HEK293 (cell line): ENCODE results near the gene SLIT2.

Experiments
- CTCF ChIA-PET: fragments of 350-600 bp; formaldehyde crosslinking; extraction: SDS; loops from one replicate; lab custom pipeline; 2021; ENCODE audit warnings: antibody characterized with exemption; lab: Yijun Ruan, JAX
- POLR2A ChIA-PET: fragments of 300-600 bp; formaldehyde crosslinking; extraction: SDS; loops from one replicate; lab custom pipeline; 2020; ENCODE audit warnings: antibody characterized with exemption, inconsistent platforms; lab: Yijun Ruan, JAX
- H3K27ac ChIP-seq: fragments of 200-500 bp; sonication (Bioruptor generic); 2 replicates; pipeline ENCODE4 v1.5.1; 2014; ENCODE audit warnings: low read depth, low read length, control low read depth, inconsistent platforms; ENCODE audit errors: extremely low read depth
- H3K36me3 ChIP-seq, 2 experiments: fragments of 200-500 bp in 1 of 2; sonication (Bioruptor generic) in 1 of 2; 1 replicate in 1 of 2; 2 replicates in 1 of 2; pipeline ENCODE4 v1.5.1; 2014 to 2017; ENCODE audit warnings: inconsistent platforms in 2 of 2, low read length in 2 of 2; ENCODE audit not compliant: control insufficient read depth in 2 of 2, insufficient read depth in 1 of 2
- H3K4me1 ChIP-seq: fragments of 200-500 bp; sonication (Bioruptor generic); 2 replicates; pipeline ENCODE4 v1.5.1; 2014; ENCODE audit warnings: mild to moderate bottlenecking, low read length, inconsistent platforms; ENCODE audit not compliant: control insufficient read depth, insufficient read depth
- H3K4me3 ChIP-seq: 2 replicates; pipeline ENCODE4 v1.5.1; 2011; ENCODE audit warnings: low read depth, mild to moderate bottlenecking, control low read depth, low read length, moderate library complexity
- H3K9me3 ChIP-seq: fragments of 200-500 bp; sonication (Bioruptor generic); 2 replicates; pipeline ENCODE4 v1.5.1; 2014; ENCODE audit warnings: low read depth, low read length, inconsistent platforms; ENCODE audit not compliant: control insufficient read depth, insufficient read depth
- EGR2 ChIP-seq: fragments of 450-650 bp; formaldehyde crosslinking; IDR thresholded peaks from 2 replicates; pipeline ENCODE4 v1.5.1; 2016; ENCODE audit warnings: low read depth, missing biosample characterization, missing genetic modification characterization
- GLIS1 ChIP-seq: fragments of 450-650 bp; formaldehyde crosslinking; IDR thresholded peaks from 2 replicates; pipeline ENCODE4 v1.5.1; 2016; ENCODE audit warnings: missing biosample characterization, missing genetic modification characterization
- GLIS2 ChIP-seq: fragments of 450-650 bp; formaldehyde crosslinking; IDR thresholded peaks from 2 replicates; pipeline ENCODE4 v1.5.1; 2016; ENCODE audit warnings: missing biosample characterization, missing genetic modification characterization
- KLF8 ChIP-seq: fragments of 450-650 bp; formaldehyde crosslinking; IDR thresholded peaks from 2 replicates; pipeline ENCODE4 v1.5.1; 2016; ENCODE audit warnings: missing biosample characterization, missing genetic modification characterization
- MYNN ChIP-seq: fragments of 450-650 bp; formaldehyde crosslinking; IDR thresholded peaks from 2 replicates; pipeline ENCODE4 v1.5.1; 2016; ENCODE audit warnings: missing biosample characterization, missing genetic modification characterization, borderline replicate concordance
- REPIN1 ChIP-seq: fragments of 450-650 bp; formaldehyde crosslinking; IDR thresholded peaks from 2 replicates; pipeline ENCODE4 v1.5.1; 2017; ENCODE audit warnings: missing biosample characterization, missing genetic modification characterization, low read depth
- SCRT1 ChIP-seq: fragments of 450-650 bp; formaldehyde crosslinking; IDR thresholded peaks from 2 replicates; pipeline ENCODE4 v1.5.1; 2016; ENCODE audit warnings: missing biosample characterization, missing genetic modification characterization, borderline replicate concordance
- SP2 ChIP-seq: fragments of 450-650 bp; formaldehyde crosslinking; IDR thresholded peaks from 2 replicates; pipeline ENCODE4 v1.5.1; 2016; ENCODE audit warnings: missing biosample characterization, missing genetic modification characterization
- SP3 ChIP-seq: fragments of 450-650 bp; formaldehyde crosslinking; IDR thresholded peaks from 2 replicates; pipeline ENCODE4 v1.5.1; 2016; ENCODE audit warnings: missing biosample characterization, missing genetic modification characterization
- ZNF121 ChIP-seq: fragments of 450-650 bp; formaldehyde crosslinking; IDR thresholded peaks from 2 replicates; pipeline ENCODE4 v1.5.1; 2016; ENCODE audit warnings: missing biosample characterization, missing genetic modification characterization
- ZNF133 ChIP-seq: fragments of 450-650 bp; formaldehyde crosslinking; IDR thresholded peaks from 2 replicates; pipeline ENCODE4 v1.5.1; 2016; ENCODE audit warnings: missing biosample characterization, missing genetic modification characterization
- ZNF16 ChIP-seq: fragments of 450-650 bp; formaldehyde crosslinking; IDR thresholded peaks from 2 replicates; pipeline ENCODE4 v1.5.1; 2016; ENCODE audit warnings: low read depth, missing biosample characterization, missing genetic modification characterization
- ZNF239 ChIP-seq: fragments of 450-650 bp; formaldehyde crosslinking; IDR thresholded peaks from 2 replicates; pipeline ENCODE4 v1.5.1; 2016; ENCODE audit warnings: missing biosample characterization, missing genetic modification characterization
- ZNF354C ChIP-seq: fragments of 450-650 bp; formaldehyde crosslinking; IDR thresholded peaks from 2 replicates; pipeline ENCODE4 v1.5.1; 2016; ENCODE audit warnings: missing biosample characterization, missing genetic modification characterization, low read depth, borderline replicate concordance
- ZNF423 ChIP-seq: fragments of 450-650 bp; formaldehyde crosslinking; IDR thresholded peaks from 2 replicates; pipeline ENCODE4 v1.5.1; 2016; ENCODE audit warnings: missing biosample characterization, missing genetic modification characterization
- ZNF558 ChIP-seq: fragments of 450-650 bp; formaldehyde crosslinking; IDR thresholded peaks from 2 replicates; pipeline ENCODE4 v1.5.1; 2016; ENCODE audit warnings: missing biosample characterization, missing genetic modification characterization
- ZNF560 ChIP-seq: fragments of 450-650 bp; formaldehyde crosslinking; IDR thresholded peaks from 2 replicates; pipeline ENCODE4 v1.5.1; 2017; ENCODE audit warnings: missing biosample characterization, missing genetic modification characterization, borderline replicate concordance
- ZNF585B ChIP-seq: fragments of 450-650 bp; formaldehyde crosslinking; IDR thresholded peaks from 2 replicates; pipeline ENCODE4 v1.5.1; 2016; ENCODE audit warnings: missing biosample characterization, missing genetic modification characterization
- ZNF600 ChIP-seq: fragments of 450-650 bp; formaldehyde crosslinking; IDR thresholded peaks from 2 replicates; pipeline ENCODE4 v1.5.1; 2016; ENCODE audit warnings: missing biosample characterization, missing genetic modification characterization
- ZNF658 ChIP-seq: fragments of 450-650 bp; formaldehyde crosslinking; IDR thresholded peaks from 2 replicates; pipeline ENCODE4; 2016; ENCODE audit warnings: missing biosample characterization, missing genetic modification characterization
- ZNF701 ChIP-seq: fragments of 450-650 bp; formaldehyde crosslinking; IDR thresholded peaks from 2 replicates; pipeline ENCODE4 v1.5.1; 2016; ENCODE audit warnings: missing biosample characterization, missing genetic modification characterization
- ZNF707 ChIP-seq: fragments of 450-650 bp; formaldehyde crosslinking; IDR thresholded peaks from 2 replicates; pipeline ENCODE4 v1.5.1; 2016; ENCODE audit warnings: missing biosample characterization, missing genetic modification characterization
- ZNF76 ChIP-seq: fragments of 450-650 bp; formaldehyde crosslinking; IDR thresholded peaks from 2 replicates; pipeline ENCODE4; 2016; ENCODE audit warnings: low read depth, missing biosample characterization, missing genetic modification characterization, borderline replicate concordance
- ZNF791 ChIP-seq: fragments of 450-650 bp; formaldehyde crosslinking; IDR thresholded peaks from 2 replicates; pipeline ENCODE4 v1.5.1; 2016; ENCODE audit warnings: missing biosample characterization, missing genetic modification characterization
- TF ChIP-seq, protein P1 (sequence below): fragments of 450-650 bp; formaldehyde crosslinking; optimal IDR thresholded peaks from 2 replicates; pipeline ENCODE3; 2016; ENCODE audit warnings: missing biosample characterization, mild to moderate bottlenecking, missing genetic modification characterization
- TF ChIP-seq, protein P2 (sequence below): fragments of 450-650 bp; formaldehyde crosslinking; IDR thresholded peaks from 2 replicates; pipeline ENCODE4 v1.5.1; 2016; ENCODE audit warnings: missing biosample characterization, missing genetic modification characterization
- TF ChIP-seq, protein P3 (sequence below): fragments of 450-650 bp; formaldehyde crosslinking; IDR thresholded peaks from 2 replicates; pipeline ENCODE4; 2016; ENCODE audit warnings: missing biosample characterization, missing genetic modification characterization
- TF ChIP-seq, protein P4 (sequence below): fragments of 450-650 bp; formaldehyde crosslinking; IDR thresholded peaks from 2 replicates; pipeline ENCODE4 v1.5.1; 2016; ENCODE audit warnings: missing biosample characterization, missing genetic modification characterization
- TF ChIP-seq, protein P5 (sequence below): fragments of 450-650 bp; formaldehyde crosslinking; IDR thresholded peaks from 2 replicates; pipeline ENCODE4 v1.5.1; 2016; ENCODE audit warnings: missing biosample characterization, missing genetic modification characterization
- TF ChIP-seq, protein P6 (sequence below): fragments of 450-650 bp; formaldehyde crosslinking; IDR thresholded peaks from 2 replicates; pipeline ENCODE4 v1.5.1; 2016; ENCODE audit warnings: missing biosample characterization, missing genetic modification characterization

SLIT2 gene

DNA sequence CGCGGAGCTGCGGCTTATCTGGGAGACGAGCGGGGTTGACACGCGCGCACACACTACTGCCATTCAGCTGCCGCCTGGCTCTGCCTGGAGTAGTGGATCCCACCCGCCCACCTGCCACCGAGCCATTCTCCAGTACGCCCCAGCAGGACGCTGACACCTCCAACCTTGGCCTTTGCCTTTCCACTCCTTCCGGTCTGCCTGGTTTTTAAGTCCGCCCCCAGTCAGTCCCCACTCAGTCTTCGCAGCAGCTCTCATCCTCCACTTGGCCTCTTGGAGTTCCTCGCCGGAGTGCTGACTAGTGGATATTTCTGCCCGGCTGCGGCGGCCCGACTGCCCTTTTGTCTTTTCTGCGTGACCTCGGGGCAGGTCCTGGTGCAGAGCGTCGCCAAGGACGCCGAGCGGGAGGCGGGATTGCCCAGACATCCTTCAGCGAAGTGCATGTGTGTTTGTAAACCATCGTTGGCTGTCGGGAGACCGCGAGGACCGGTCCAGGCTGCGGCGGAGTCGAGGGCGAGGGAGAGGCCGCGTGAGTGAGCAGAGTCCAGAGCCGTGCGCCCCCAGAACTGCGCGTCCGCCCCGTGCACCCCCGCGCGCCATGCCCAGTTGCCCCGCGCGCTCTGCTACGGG, 1.1 kb downstream of the SLIT2 start:
- Histone ChIP-seq H3K36me3 (peaks cover 0 to 51% of the 10 kb centered on the region in 2 experiments; a peak in 1 of 3 replicates), H3K4me1 (0 out of 2 replicates have a peak, but pooled peaks cover 3% of the 10 kb centered on the region), H3K4me3 (peak overlapping the region; percentile 84), H3K9me3 (no peaks in the 10 kb centered on the region), H3K27ac (peak overlapping the region; percentile 94)
- POLR2A ChIA-PET, result interaction anchor here (1.1 to 3.6 kb wide), 13 partner anchors 12 to 433 kb away, joined by 3 to 26 read pairs (median 3); no protein-coding TSS in a partner anchor
- CTCF ChIA-PET, result no interaction called here
- TF ChIP-seq ZNF658 (tag by site-specific recombination) (no peak), ZNF560 (tag by site-specific recombination) (no peak), ZNF791 (no peak), REPIN1 (tag by site-specific recombination) (no peak), ZNF585B (no peak), SP3 (tag by site-specific recombination) (0 out of 2 replicates have a peak, but pooled peaks have one; percentile 11), ZNF423 (tag by site-specific recombination) (no peak), SP2 (peak; percentile 42), ZNF558 (tag by site-specific recombination) (no peak), GLIS2 (tag by site-specific recombination) (0 out of 2 replicates have a peak, but pooled peaks have one; percentile 2), ZNF354C (tag by site-specific recombination) (no peak), GLIS1 (tag by site-specific recombination) (no peak), ZNF16 (tag by site-specific recombination) (no peak), ZNF121 (tag by site-specific recombination) (no peak), SCRT1 (tag by site-specific recombination) (peak; percentile 50; the same call in 1 of the 2 replicates), EGR2 (tag by site-specific recombination) (peak; percentile 83), ZNF701 (tag by site-specific recombination) (no peak), MYNN (no peak), ZNF133 (tag by site-specific recombination) (no peak), ZNF600 (tag by site-specific recombination) (no peak), ZNF76 (peak; percentile 73; the same call in 1 of the 2 replicates), KLF8 (tag by site-specific recombination) (no peak), ZNF239 (tag by site-specific recombination) (no peak), ZNF707 (tag by site-specific recombination) (no peak)
- TF ChIP-seq, protein P1, sequence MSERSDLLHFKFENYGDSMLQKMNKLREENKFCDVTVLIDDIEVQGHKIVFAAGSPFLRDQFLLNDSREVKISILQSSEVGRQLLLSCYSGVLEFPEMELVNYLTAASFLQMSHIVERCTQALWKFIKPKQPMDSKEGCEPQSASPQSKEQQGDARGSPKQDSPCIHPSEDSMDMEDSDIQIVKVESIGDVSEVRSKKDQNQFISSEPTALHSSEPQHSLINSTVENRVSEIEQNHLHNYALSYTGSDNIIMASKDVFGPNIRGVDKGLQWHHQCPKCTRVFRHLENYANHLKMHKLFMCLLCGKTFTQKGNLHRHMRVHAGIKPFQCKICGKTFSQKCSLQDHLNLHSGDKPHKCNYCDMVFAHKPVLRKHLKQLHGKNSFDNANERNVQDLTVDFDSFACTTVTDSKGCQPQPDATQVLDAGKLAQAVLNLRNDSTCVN, result peak; percentile 86
- TF ChIP-seq, protein P2, sequence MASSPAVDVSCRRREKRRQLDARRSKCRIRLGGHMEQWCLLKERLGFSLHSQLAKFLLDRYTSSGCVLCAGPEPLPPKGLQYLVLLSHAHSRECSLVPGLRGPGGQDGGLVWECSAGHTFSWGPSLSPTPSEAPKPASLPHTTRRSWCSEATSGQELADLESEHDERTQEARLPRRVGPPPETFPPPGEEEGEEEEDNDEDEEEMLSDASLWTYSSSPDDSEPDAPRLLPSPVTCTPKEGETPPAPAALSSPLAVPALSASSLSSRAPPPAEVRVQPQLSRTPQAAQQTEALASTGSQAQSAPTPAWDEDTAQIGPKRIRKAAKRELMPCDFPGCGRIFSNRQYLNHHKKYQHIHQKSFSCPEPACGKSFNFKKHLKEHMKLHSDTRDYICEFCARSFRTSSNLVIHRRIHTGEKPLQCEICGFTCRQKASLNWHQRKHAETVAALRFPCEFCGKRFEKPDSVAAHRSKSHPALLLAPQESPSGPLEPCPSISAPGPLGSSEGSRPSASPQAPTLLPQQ (tag by site-specific recombination), result no peak
- TF ChIP-seq, protein P3, sequence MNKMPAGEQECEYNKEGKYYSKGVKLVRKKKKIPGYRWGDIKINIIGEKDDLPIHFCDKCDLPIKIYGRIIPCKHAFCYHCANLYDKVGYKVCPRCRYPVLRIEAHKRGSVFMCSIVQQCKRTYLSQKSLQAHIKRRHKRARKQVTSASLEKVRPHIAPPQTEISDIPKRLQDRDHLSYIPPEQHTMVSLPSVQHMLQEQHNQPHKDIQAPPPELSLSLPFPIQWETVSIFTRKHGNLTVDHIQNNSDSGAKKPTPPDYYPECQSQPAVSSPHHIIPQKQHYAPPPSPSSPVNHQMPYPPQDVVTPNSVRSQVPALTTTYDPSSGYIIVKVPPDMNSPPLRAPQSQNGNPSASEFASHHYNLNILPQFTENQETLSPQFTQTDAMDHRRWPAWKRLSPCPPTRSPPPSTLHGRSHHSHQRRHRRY (tag by site-specific recombination), result peak; percentile 64; the same call in 1 of the 2 replicates
- TF ChIP-seq, protein P4, sequence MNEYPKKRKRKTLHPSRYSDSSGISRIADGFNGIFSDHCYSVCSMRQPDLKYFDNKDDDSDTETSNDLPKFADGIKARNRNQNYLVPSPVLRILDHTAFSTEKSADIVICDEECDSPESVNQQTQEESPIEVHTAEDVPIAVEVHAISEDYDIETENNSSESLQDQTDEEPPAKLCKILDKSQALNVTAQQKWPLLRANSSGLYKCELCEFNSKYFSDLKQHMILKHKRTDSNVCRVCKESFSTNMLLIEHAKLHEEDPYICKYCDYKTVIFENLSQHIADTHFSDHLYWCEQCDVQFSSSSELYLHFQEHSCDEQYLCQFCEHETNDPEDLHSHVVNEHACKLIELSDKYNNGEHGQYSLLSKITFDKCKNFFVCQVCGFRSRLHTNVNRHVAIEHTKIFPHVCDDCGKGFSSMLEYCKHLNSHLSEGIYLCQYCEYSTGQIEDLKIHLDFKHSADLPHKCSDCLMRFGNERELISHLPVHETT (tag by site-specific recombination), result no peak
- TF ChIP-seq, protein P5, sequence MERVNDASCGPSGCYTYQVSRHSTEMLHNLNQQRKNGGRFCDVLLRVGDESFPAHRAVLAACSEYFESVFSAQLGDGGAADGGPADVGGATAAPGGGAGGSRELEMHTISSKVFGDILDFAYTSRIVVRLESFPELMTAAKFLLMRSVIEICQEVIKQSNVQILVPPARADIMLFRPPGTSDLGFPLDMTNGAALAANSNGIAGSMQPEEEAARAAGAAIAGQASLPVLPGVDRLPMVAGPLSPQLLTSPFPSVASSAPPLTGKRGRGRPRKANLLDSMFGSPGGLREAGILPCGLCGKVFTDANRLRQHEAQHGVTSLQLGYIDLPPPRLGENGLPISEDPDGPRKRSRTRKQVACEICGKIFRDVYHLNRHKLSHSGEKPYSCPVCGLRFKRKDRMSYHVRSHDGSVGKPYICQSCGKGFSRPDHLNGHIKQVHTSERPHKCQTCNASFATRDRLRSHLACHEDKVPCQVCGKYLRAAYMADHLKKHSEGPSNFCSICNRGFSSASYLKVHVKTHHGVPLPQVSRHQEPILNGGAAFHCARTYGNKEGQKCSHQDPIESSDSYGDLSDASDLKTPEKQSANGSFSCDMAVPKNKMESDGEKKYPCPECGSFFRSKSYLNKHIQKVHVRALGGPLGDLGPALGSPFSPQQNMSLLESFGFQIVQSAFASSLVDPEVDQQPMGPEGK (tag by site-specific recombination), result 0 out of 2 replicates have a peak, but pooled peaks have one; percentile 13
- TF ChIP-seq, protein P6, sequence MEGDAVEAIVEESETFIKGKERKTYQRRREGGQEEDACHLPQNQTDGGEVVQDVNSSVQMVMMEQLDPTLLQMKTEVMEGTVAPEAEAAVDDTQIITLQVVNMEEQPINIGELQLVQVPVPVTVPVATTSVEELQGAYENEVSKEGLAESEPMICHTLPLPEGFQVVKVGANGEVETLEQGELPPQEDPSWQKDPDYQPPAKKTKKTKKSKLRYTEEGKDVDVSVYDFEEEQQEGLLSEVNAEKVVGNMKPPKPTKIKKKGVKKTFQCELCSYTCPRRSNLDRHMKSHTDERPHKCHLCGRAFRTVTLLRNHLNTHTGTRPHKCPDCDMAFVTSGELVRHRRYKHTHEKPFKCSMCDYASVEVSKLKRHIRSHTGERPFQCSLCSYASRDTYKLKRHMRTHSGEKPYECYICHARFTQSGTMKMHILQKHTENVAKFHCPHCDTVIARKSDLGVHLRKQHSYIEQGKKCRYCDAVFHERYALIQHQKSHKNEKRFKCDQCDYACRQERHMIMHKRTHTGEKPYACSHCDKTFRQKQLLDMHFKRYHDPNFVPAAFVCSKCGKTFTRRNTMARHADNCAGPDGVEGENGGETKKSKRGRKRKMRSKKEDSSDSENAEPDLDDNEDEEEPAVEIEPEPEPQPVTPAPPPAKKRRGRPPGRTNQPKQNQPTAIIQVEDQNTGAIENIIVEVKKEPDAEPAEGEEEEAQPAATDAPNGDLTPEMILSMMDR, result no peak
